Globus pallidus (tissue), 1 donor: Measurements from ENCODE around the gene SCAMP5.
A peak's percentile ranks its signal among the peaks of the same experiment; 100 is the strongest.

Experiments used
- DNase-seq: peaks from one replicate; pipeline ENCODE4 v3.0.0-alpha.2; 2015; ENCODE audit warnings: low spot score

SCAMP5 gene

GRCh38 chr15:74995182-74995778, at the start of gene SCAMP5:
SCAMP5 (plus strand) TSS chr15:74995563; CDS start chr15:75011840, 16,277 bp downstream.
- peak; percentile 93 for DNase-seq

GRCh38 chr15:74950078-74950908, 45.1 kb upstream of the SCAMP5 start:
- peak; percentile 77 for DNase-seq

DNA sequence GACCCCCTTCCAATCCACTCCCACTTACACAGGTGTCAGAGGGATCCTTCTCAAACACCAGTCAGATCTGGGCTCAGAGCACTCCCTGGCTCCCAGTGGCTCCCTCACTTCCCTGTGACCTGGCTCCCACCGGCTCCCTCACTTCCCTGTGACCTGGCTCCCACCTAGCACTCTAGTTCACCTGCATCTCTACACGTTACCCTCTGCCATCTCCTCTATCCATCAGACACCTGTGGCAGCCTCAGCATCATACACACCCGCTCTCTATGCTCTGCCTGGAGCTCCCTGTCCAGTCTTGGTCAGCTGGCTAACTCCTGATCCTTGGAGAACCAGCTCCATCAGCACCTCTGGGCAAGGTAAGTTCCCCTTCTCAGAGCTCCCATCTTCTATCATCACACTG, 44.4 kb upstream of the SCAMP5 start:
- no peak for DNase-seq

- DNase-seq, result no peak
Observed at GRCh38 chr15:74954515-74954914, 40.8 kb upstream of the SCAMP5 start.

DNA sequence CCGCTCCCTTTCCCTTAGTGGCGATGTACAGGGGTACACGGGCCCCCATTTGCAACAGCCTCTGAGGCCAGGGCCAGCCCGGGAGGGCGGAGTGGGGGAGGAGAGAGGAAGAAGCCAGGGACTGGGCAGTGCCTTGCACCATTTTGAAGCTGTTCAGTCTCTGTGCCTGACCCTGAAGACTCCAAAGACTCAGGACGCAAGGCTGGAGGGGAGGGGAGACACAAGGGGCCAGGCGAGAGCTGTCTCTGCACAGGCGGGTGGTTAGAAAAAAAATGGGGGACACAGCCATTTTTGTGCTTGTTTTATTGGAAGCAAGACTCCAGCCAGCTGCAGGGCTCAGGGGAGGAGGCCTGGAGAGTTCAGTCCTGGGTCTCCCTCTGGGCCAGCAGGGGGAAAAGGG, 40.3 kb upstream of the SCAMP5 start:
- DNase-seq, result no peak

GRCh38 chr15:74955796-74956647, 39.3 kb upstream of the SCAMP5 start:
- DNase-seq, result peak; percentile 40

DNA sequence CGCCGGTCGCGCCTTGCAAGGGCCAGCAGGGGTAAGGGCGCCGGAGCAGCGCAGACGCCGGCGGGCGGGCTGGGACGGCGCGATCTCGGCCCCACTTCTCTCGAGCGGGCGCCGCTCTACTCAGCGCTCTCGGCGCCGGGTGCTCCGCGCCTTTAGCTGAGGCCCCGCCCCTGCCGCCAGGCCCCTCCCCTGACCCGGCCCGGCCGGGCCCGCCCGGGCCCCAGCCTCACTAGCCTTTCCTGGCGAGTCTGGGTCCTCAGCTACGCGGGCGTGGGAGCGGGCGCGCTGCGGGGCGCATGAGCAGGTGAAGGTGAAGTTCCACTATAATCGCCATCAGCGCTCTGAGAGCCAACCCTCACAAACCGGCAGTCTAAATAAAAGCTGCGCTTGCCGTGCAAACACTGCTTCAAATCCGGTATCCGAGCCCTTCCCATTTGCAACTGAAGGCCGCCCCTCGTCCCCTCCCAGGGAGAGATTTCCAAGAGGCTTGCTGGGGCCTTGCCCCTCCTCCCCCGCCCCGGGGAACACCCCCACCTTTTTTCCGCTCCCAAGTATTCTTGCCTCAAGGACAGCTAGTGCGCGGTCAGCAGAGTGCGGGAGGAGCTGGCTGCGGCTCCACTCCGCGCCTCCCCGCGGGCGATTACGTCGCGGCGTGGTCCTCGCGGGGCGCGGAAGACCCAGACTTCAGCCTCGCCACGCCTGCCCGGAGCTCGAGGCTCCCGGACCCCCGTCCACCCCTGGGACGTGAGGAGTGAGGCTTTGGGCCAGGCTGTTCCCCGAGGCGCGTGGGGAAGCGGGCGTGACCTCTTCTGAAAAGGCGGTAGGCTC, 38.5 kb upstream of the SCAMP5 start, which contains the start of gene RPP25:
Gene RPP25 (minus strand): TSS at position 125 of the 828 bp plus-strand sequence. CDS start 189 bp downstream, outside the sequence.
- DNase-seq, result peak; percentile 68

DNA sequence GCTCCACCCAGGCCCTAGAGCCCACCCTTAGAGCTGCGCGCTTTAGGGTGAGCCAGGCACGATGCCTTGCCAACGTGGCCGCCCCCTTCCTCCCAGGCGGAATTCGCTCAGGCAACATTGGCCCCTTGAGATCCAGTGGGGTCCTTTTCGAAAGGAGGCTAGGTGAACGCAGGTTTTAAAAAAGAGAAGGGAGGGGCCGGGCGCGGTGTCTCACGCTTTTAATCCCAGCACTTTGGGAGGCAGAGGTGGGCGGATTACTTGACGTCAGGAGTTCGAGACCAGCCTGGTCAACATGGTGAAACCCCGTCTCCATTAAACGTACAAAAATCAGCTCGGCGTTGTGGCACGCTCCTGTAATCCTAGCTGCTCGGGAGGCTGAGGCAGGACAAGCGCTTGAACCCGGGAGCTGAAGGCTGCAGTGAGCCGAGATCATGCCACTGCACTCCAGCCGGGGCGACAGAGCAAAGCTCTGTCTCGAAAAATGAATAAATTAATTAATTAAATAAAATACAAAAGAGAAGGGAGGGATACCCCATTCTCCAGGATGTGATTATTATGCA, 37.8 kb upstream of the SCAMP5 start:
- DNase-seq, result no peak

- DNase-seq, result no peak
Observed at GRCh38 chr15:74958320-74958907, 36.9 kb upstream of the SCAMP5 start.

DNA sequence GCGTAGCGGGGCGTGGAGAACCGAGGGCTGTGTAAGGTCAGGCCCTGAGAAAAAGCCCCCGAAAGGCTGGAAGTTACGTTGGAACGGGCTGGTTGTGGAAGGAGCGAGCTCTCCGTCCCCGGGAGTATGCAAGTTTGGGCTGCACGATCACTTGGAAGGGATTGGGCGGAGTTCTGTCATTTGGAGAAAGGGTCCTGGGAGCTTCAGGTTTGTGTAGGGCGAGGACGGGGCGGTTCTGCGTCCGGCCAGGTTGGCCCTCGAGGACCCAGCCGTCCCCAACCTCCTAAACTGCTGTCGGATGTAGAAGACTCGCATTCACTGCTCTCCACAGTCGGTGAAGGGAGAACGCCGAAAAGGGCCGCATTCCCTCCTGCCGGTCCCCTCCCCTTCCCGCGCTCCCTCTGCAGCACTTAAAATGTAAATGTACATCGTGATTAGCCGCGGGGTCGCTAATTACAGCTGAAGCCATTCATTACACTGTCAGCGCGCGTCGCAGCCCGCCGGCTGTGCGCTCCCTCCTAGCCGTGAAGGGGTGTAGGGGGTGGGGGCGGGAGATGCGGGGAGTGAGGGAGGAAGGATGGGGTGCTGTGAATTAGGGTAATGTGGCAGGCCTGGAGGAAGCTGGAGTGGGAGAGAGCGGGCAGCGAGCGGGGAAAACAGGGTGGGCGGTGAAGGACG, 36.3 kb upstream of the SCAMP5 start:
- DNase-seq, result no peak

GRCh38 chr15:74959586-74959939, 35.8 kb upstream of the SCAMP5 start:
- no peak for DNase-seq

GRCh38 chr15:74960286-74960685, 35.1 kb upstream of the SCAMP5 start:
- DNase-seq, result no peak

- no peak for DNase-seq
Observed at GRCh38 chr15:74960995-74961588, 34.3 kb upstream of the SCAMP5 start.

- no peak for DNase-seq
Observed at GRCh38 chr15:74961616-74962015, 33.7 kb upstream of the SCAMP5 start.

DNA sequence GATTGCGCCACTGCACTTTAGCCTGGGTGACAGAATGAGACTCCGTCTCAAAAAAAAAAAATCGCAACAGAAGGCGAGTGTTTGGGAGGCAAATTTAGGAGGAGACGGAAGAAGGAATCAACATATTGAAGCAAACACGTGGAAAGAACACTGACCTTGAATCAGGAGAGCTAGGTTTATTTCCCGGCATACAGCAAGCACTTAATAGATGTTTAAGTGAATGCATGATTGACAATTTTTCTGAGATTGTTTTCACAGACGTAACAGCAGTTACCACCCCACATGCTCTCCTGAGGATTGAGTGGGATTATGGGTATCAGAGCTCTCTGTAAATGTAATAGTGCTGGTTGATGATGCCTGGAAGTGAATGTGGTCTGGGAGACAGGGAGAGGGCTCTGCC, 33.1 kb upstream of the SCAMP5 start:
- no peak for DNase-seq

- no peak for DNase-seq
Observed at GRCh38 chr15:74962671-74963070, 32.7 kb upstream of the SCAMP5 start.

GRCh38 chr15:74963213-74963612, 32.1 kb upstream of the SCAMP5 start:
- no peak for DNase-seq

DNA sequence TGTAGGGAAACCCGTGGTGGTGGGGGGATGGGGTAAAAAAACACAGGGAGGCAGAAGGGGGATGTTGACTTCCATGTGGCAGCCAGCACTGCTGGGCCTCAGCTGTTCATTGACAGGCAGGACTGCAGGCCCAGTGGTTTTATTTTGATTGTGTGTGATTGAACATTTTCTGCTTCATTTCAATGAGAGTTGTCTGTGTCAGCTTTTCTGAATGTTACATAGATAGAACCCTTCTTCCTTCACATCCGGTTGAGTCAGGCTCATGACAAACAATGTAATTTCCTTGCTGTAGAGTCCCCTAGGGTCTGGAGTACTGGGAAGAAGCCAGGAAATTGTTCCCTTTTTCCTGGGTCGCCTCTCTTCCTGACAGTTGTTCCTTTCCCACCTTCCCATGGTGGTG, 30.6 kb upstream of the SCAMP5 start:
- DNase-seq, result no peak

DNA sequence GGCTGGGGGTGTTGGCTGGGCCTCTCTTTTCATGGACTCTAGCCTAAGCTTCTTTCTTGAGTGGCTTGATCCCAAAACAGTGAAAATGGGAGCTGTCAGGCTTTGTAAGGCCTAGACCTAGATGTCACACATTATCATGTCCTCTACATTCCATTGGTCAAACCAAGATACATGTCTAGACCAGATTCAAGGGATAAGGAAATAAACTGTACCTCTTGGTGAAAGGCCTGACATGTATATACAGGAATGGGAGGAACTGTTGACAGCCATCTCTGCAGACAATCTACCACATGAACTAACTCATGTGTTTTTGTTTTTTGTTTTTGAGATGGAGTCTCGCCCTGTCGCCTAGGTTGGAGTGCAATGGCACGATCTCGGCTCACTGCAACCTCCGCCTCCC, 27.7 kb upstream of the SCAMP5 start:
- DNase-seq, result no peak

- DNase-seq, result no peak
Observed at GRCh38 chr15:74976159-74976558, 19.2 kb upstream of the SCAMP5 start.
